Body of pancreas (tissue), 4 donors: ENCODE data around the gene FBXO10. TPM values are rescaled to one million over a fixed set of nuclear protein-coding genes. Genes with fewer than 3 reads are reported as not detected.

Source experiments
- ATAC-seq: fragments of 150-250 bp; one replicate; pipeline ENCODE4 v1.9.1; 2016
- DNase-seq, 4 donors: peaks; one replicate each; pipeline ENCODE4 v3.0.0-alpha.2; 2019
- H3K27ac ChIP-seq, 4 donors: fragments of 200-600 bp; sonication (generic); 1 replicate in 3 of 4; 2 replicates in 1 of 4; pipeline versions ENCODE4 v1.5.1 to v1.6.1; 2016 to 2019; ENCODE audit warnings: mild to moderate bottlenecking in 1 of 4, mixed read lengths in 1 of 4, moderate library complexity in 1 of 4
- H3K27me3 ChIP-seq, 2 donors: fragments of 200-600 bp; sonication (generic); one replicate each; pipeline ENCODE4 v1.6.0; 2016; ENCODE audit warnings: mild to moderate bottlenecking in 1 of 2
- H3K36me3 ChIP-seq, 2 donors: fragments of 200-600 bp; sonication (generic); replicated peaks in 1 of 2; 2 replicates each; pipeline ENCODE4 v1.5.1; 2016; ENCODE audit warnings: low read depth in 2 of 2; ENCODE audit not compliant: insufficient read depth in 1 of 2
- H3K4me1 ChIP-seq: fragments of 200-600 bp; sonication (generic); one replicate; pipeline ENCODE4 v1.6.0; 2016
- H3K4me3 ChIP-seq, 2 donors: fragments of 200-600 bp; sonication (generic); 1 replicate in 1 of 2; 2 replicates in 1 of 2; pipeline ENCODE4 v1.5.1; 2016 to 2019
- H3K9me3 ChIP-seq, 3 donors: fragments of 200-600 bp; sonication (generic); 1 replicate in 2 of 3; 2 replicates in 1 of 3; pipeline ENCODE4 v1.5.1; 2016
- POLR2A ChIP-seq, 3 donors: fragments of 450-650 bp; IDR thresholded peaks; one replicate each; pipeline ENCODE4 v1.6.1; 2016; ENCODE audit warnings: antibody characterized with exemption in 3 of 3, mild to moderate bottlenecking in 2 of 3
- WGBS, 2 donors: methylation state at CpG; one replicate each; pipeline ENCODE4 v1.1.5; 2017; 5-methylcytosine and 5-hydroxymethylcytosine counted together
- intact Hi-C: fragments of 100-400 bp; cut with DNase I; formaldehyde crosslinking; loops from one replicate; pipeline ENCODE4 v1.15.1; 2023
- total RNA-seq, 2 donors: library from RNA; depleted of rRNA; stranded (reverse); fragments of >200 nt; gene quantifications; one replicate each; pipeline ENCODE4 v1.1.0, GENCODE V29; 2016
- TF ChIP-seq, protein P1 (sequence below), 7 experiments: fragments of 450-650 bp in 4 of 7; fragments of 200-600 bp in 3 of 7; sonication (generic) in 3 of 7; IDR thresholded peaks; one replicate each; pipeline ENCODE4 v1.5.1; 2016 to 2019; ENCODE audit warnings: antibody characterized with exemption in 7 of 7

Gene FBXO10
- total RNA-seq, 2 donors from 2014 or later: 13.2 to 15.3 TPM

DNA sequence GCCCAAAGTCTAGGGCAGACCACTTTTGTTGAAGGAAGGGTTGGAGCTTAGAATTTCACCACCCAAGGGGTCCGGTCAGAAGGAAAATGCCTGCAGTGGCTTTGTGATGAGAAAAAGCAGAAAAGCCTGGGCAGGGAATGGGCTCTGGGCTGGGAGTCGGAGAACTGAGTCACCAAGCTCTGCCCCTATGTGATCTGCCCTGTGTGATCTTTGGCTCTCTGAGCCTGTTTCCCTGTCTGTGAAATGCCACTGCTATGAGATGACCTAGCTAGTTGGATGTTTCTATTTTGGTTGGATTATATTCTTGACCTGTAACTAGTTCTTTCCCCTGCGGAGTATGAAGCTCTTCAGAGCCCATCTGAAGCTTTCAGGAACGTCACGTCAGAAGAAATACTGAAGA lies 80.6 kb downstream of the FBXO10 start:
- 91 to 95% methylated on average over 5 of the region's 5 CpGs for WGBS, 2 donors
- no peak overlapping the region for H3K4me3 ChIP-seq
- H3K27ac ChIP-seq: no peak overlapping the region
- H3K27me3 ChIP-seq: no peaks in the 10 kb centered on the region
- no peaks in the 10 kb centered on the region for H3K4me1 ChIP-seq
- ATAC-seq: no peak
- intact Hi-C loops: loop anchor here (10.0 kb wide), 1 partner anchor 51 kb away; no protein-coding TSS in a partner anchor
- no peak for DNase-seq
- no peaks in the 10 kb centered on the region for H3K9me3 ChIP-seq
- TF ChIP-seq, protein P1, sequence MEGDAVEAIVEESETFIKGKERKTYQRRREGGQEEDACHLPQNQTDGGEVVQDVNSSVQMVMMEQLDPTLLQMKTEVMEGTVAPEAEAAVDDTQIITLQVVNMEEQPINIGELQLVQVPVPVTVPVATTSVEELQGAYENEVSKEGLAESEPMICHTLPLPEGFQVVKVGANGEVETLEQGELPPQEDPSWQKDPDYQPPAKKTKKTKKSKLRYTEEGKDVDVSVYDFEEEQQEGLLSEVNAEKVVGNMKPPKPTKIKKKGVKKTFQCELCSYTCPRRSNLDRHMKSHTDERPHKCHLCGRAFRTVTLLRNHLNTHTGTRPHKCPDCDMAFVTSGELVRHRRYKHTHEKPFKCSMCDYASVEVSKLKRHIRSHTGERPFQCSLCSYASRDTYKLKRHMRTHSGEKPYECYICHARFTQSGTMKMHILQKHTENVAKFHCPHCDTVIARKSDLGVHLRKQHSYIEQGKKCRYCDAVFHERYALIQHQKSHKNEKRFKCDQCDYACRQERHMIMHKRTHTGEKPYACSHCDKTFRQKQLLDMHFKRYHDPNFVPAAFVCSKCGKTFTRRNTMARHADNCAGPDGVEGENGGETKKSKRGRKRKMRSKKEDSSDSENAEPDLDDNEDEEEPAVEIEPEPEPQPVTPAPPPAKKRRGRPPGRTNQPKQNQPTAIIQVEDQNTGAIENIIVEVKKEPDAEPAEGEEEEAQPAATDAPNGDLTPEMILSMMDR (IDR thresholded peaks at IDR 0.05): no peak
- no peak for TF ChIP-seq POLR2A (IDR thresholded peaks at IDR 0.05)
- H3K36me3 ChIP-seq: peaks cover 0 to 24% of the 10 kb centered on the region in 2 donors

DNA sequence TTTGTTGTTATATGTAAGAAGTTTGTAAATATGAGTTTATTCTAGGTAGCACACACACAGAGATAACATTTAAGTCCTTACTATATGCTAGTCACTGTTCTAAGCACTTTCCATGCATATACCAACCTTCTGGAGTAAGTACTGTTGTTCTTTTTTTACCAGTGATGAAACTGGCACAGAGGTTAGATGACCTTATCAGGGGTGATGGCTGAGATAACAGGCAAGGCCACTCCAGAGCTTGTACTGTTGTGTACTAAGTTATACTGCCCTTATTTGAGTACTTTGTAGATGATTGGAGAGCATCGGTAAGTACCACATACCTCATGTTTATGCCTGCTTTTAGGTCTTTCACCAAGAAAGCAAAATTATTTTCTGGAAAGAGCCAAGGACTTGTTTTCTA lies 84.2 kb downstream of the FBXO10 start:
- intact Hi-C loops: loop anchor here (10.0 kb wide), 1 partner anchor 47 kb away; no protein-coding TSS in a partner anchor
- Histone ChIP-seq H3K9me3 (no peaks in the 10 kb centered on the region), H3K36me3 (peaks cover 0 to 16% of the 10 kb centered on the region in 2 donors), H3K4me1 (peaks cover 9% of the 10 kb centered on the region), H3K27ac (no peak overlapping the region), H3K27me3 (no peaks in the 10 kb centered on the region), H3K4me3 (no peak overlapping the region)
- TF ChIP-seq POLR2A (IDR thresholded peaks at IDR 0.05): no peak
- TF ChIP-seq, protein P1 (IDR thresholded peaks at IDR 0.05): no peak
- no peak for ATAC-seq
- 27 to 57% methylated on average over 1 of the region's 1 CpG for WGBS, 2 donors
- no peak for DNase-seq

DNA sequence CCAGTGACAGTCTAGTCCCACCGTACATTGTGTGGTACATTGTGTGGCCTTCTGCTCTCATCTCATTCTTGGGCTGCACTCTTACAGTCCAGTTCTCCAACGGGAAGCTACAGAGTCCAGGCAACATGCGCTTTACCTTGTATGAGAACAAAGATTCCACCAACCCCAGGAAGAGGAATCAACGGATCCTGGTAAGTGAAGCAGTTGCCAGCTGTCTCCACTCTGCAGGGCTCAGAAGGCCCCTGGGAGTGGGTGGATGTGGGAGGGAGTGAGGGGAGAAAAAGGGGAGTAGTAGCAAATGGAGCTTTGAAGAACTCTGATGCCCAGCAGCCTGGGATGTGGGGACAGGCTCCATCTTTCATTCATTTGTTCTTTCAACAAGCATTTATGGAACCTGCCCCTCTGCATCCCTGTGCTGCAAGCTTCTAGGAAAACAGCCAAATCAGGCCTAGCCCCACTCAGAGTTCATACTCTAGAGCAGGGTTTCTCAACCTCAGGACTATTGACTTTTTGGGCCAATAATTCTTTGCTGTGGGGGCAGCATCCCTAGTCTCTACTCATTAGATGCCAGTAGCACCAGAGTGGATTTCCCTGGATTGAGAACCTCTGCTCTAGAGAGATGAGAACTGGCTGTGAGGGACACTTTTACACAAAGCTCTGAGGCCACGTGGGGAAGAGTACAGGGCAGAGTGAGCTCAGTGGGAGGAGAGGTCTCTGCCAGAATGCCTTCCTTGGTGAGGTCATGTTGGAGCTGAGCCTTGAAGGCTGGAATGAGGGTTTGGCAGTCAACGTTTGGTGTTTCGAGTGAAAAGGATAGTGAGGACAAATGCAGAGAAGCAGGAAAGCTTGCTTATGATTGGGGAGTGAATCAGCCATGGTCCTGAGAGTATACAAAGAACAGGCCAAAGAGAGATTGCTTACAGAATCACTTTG lies 89.3 kb downstream of the FBXO10 start:
- TF ChIP-seq, protein P1 (IDR thresholded peaks at IDR 0.05): no peak
- no peak for TF ChIP-seq POLR2A (IDR thresholded peaks at IDR 0.05)
- Histone ChIP-seq H3K27ac (peak overlapping the region in 2 of 4 donors; percentile 58 to 63), H3K4me1 (peaks cover 23% of the 10 kb centered on the region), H3K4me3 (peak overlapping the region; percentile 65 to 95), H3K9me3 (no peaks in the 10 kb centered on the region), H3K36me3 (peaks cover 0 to 3% of the 10 kb centered on the region in 2 donors), H3K27me3 (no peaks in the 10 kb centered on the region)
- ATAC-seq: peak; percentile 25
- DNase-seq: peak; percentile 44 to 55 (median 46)
- intact Hi-C loops: no loop called here
- WGBS, 2 donors: 19 to 23% methylated on average over 7 of the region's 7 CpGs

DNA sequence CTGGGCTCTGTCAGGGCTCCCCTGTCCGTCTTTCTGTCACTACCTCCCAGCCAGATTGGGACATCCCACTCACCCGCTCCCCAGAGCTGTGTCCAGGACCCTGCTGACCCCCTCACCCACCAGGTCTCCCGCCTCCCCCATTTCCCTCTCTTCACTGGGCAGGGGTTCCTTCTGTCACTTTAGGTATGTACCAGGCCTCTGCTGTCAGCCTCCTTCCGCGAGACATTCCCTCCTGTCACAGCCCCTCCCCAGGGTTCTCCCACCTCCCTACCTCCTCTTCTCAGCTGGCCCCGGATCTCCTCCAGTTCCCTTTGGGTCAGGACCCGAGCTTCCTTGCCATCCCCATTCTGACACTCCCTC lies 89.9 kb downstream of the FBXO10 start:
- Histone ChIP-seq H3K36me3 (peaks cover 0 to 3% of the 10 kb centered on the region in 2 donors), H3K4me1 (peaks cover 23% of the 10 kb centered on the region), H3K27ac (peak overlapping the region in 3 of 4 donors; percentile 58 to 73 (median 63)), H3K27me3 (no peaks in the 10 kb centered on the region), H3K9me3 (no peaks in the 10 kb centered on the region), H3K4me3 (peak overlapping the region; percentile 65 to 95)
- ATAC-seq (no peak), DNase-seq (no peak)
- WGBS, 2 donors: 0 to 2% methylated on average over 7 of the region's 7 CpGs
- TF ChIP-seq POLR2A (IDR thresholded peaks at IDR 0.05): no peak
- intact Hi-C loops: no loop called here

DNA sequence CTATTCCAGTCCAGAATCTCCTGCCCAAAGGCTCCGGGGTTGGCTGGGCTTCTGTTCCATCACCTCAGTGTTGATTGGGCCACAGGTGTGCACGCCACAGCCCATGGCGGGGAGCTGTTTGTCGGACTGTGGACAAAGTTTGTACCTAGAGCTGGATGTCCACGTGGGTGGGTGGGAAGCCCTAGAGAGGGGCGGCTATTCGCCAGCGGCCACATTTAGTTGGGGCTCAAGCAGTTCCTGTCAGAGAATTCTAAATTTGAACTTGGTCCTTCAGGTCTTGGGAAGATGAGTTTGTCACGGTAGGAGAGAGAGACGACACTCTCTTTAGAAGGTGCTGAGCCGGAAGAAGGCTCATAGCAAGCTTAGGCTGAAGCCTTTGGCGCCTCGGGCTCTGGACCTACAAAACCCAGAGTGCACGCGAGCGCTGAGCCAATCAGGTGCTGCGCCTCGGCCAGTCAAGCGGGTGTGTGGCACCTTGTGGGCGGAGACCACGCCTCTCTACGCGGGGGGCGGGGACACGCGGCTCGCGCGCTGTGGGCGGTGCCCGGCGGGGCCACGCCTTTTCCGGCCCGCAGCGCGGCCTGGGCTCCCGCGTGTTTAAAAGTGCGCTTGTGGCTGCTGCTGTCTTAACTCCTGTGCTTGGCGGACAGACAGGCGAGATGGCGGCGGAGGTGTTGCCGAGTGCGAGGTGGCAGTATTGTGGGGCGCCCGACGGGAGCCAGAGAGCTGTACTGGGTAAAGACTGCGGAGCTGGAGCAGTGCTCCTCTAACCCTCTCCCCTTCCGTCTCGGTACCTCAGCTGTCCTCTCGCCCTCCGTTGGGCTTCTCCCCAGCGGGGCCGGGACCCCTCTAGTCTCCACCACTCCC lies 90.6 kb downstream of the FBXO10 start, which contains the start of gene POLR1E:
Gene POLR1E (plus strand): TSS at position 560 of the 867 bp plus-strand sequence. CDS start 100 bp downstream, at position 660.
- H3K9me3 ChIP-seq: no peaks in the 10 kb centered on the region
- peak within 1 kb of the TSS in 3 of 4 donors; percentile 58 to 73 (median 63) for H3K27ac ChIP-seq
- H3K4me3 ChIP-seq: peak within 1 kb of the TSS; percentile 65 to 95
- ATAC-seq (peak; percentile 99), DNase-seq (peak; percentile 97 to 99 (median 98))
- no peaks in the 10 kb centered on the region for H3K27me3 ChIP-seq
- 2 to 3% methylated on average over 6 to 55 of the region's 56 CpGs for WGBS, 2 donors
- TF ChIP-seq, protein P1 (IDR thresholded peaks at IDR 0.05): no peak
- peak; percentile 61 to 83 (median 80) for TF ChIP-seq POLR2A (IDR thresholded peaks at IDR 0.05)
- H3K36me3 ChIP-seq: peaks cover 0 to 3% of the 10 kb centered on the region in 2 donors
- intact Hi-C loops: no loop called here
- peaks cover 23% of the 10 kb centered on the region for H3K4me1 ChIP-seq
